Hematopoietic multipotent progenitor cell treated with erythropoietin and hydrocortisone succinate and interleukin-3 and kit ligand, for 4 days (in vitro differentiated cells): Measurements from ENCODE around the gene UPK3A.

Experiments
- DNase-seq: peaks from one replicate; pipeline ENCODE4 v3.0.0-alpha.2; 2015

The UPK3A gene

GRCh38 chr22:45332001-45332400, 47.3 kb downstream of the UPK3A start:
- DNase-seq: no peak

GRCh38 chr22:45334068-45334467, 49.3 kb downstream of the UPK3A start:
- no peak for DNase-seq

- DNase-seq: no peak
These were observed 49.8 kb downstream of the UPK3A start for GRCh38 chr22:45334528-45334927.

- no peak for DNase-seq
These were observed 50.5 kb downstream of the UPK3A start for GRCh38 chr22:45335021-45335818.

GRCh38 chr22:45335854-45336522, 51.2 kb downstream of the UPK3A start:
- peak; percentile 48 for DNase-seq

- peak; percentile 74 for DNase-seq
These were observed 52.3 kb downstream of the UPK3A start for GRCh38 chr22:45336971-45337431.

GRCh38 chr22:45337536-45337935, 52.8 kb downstream of the UPK3A start:
- no peak for DNase-seq

- DNase-seq: no peak
These were observed 54.0 kb downstream of the UPK3A start for GRCh38 chr22:45338795-45339194.

GRCh38 chr22:45340323-45340722, 55.6 kb downstream of the UPK3A start:
- no peak for DNase-seq

- peak; percentile 91 for DNase-seq
These were observed 56.7 kb downstream of the UPK3A start for GRCh38 chr22:45341498-45341897.

- no peak for DNase-seq
These were observed 58.4 kb downstream of the UPK3A start for GRCh38 chr22:45343143-45343542.

- DNase-seq: peak; percentile 72
These were observed 59.6 kb downstream of the UPK3A start for GRCh38 chr22:45344334-45344733.
